Measurements from ENCODE around the gene LY9.

DNA sequence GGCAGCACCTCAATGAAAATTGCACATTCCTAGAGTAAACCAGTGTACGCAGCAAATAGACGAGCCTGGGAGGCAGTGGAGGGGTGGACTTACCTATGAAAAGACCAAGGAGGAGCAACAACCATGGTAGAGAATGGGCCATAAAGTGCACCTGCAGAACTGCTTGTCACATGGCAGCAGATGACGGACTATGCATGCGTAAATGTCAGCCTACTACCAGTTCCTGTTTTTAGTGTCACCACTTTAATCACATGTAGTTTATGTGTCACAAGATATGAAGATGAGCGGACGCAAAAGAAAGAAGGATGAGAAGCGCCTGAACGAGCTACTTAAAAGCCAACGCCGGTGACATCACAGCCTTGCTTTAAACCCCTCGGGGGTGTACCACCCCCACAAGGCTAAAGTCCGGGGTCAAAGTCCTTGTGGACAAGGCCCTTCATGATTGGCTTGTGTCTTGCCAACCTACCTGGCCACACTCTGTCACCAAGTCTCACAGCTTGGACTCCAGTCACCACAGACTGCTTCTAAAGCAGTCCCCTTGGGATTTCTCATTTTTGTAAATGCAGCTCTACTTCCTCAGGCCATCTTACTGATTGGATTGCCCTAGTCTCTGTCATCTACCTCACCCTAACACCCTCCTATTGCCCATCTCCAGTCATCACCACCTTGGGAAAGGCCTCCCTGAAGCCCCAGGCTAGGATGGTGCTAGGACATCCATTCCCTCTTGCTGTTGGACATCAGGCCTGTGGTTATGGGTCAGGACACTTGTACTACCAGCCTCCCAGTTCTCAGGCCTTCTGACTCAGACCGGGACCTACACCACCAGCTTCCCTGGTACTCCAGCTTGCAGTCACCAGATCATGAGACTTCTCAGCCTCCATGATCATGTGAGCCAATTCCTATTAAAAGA lies 6.0 kb upstream of the LY9 start:
- TF ChIP-seq, protein P1, sequence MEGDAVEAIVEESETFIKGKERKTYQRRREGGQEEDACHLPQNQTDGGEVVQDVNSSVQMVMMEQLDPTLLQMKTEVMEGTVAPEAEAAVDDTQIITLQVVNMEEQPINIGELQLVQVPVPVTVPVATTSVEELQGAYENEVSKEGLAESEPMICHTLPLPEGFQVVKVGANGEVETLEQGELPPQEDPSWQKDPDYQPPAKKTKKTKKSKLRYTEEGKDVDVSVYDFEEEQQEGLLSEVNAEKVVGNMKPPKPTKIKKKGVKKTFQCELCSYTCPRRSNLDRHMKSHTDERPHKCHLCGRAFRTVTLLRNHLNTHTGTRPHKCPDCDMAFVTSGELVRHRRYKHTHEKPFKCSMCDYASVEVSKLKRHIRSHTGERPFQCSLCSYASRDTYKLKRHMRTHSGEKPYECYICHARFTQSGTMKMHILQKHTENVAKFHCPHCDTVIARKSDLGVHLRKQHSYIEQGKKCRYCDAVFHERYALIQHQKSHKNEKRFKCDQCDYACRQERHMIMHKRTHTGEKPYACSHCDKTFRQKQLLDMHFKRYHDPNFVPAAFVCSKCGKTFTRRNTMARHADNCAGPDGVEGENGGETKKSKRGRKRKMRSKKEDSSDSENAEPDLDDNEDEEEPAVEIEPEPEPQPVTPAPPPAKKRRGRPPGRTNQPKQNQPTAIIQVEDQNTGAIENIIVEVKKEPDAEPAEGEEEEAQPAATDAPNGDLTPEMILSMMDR (IDR thresholded peaks at IDR 0.05): no peak
- no peak for TF ChIP-seq POLR2A (IDR thresholded peaks at IDR 0.05)
